Measurements from ENCODE around the gene MINDY3. TPM values are rescaled to one million over a fixed set of nuclear protein-coding genes. Genes with fewer than 3 reads are reported as not detected.

Gene MINDY3
- total and polyA plus RNA-seq, 2 experiments from 2014 or later = 14.5 to 20.4 TPM

DNA sequence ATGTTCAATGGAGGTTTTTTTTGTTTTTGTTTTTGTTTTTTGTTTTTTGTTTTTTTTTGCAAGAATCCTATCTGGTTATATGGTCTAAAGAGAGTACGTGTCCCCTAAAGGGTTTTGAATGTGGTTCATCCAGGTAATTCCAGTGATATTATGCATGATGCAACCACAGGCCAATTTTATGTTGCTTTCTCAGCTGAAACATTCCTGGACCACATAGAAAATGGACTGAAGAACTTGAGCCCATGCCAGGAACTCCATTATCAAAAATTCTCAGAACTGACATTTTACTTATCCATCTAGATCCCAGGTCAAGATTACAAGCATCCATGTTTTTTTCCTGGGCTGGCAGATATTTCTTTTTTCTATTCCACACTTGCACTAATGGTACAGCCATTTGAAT lies 11.5 kb upstream of the MINDY3 start:
- Histone ChIP-seq H3K27ac (no peak overlapping the region), H3K4me3 (no peak overlapping the region), H3K4me1 (ENCODE audit: low read depth) (no peaks in the 10 kb centered on the region), H3K36me3 (no peaks in the 10 kb centered on the region), H3K27me3 (peaks cover 49% of the 10 kb centered on the region), H3K9me3 (ENCODE audit: low read depth) (no peaks in the 10 kb centered on the region)
- DNase-seq (ENCODE audit: low read depth in 1 of 2, low spot score in 1 of 2) = no peak
- TF ChIP-seq, protein P1, sequence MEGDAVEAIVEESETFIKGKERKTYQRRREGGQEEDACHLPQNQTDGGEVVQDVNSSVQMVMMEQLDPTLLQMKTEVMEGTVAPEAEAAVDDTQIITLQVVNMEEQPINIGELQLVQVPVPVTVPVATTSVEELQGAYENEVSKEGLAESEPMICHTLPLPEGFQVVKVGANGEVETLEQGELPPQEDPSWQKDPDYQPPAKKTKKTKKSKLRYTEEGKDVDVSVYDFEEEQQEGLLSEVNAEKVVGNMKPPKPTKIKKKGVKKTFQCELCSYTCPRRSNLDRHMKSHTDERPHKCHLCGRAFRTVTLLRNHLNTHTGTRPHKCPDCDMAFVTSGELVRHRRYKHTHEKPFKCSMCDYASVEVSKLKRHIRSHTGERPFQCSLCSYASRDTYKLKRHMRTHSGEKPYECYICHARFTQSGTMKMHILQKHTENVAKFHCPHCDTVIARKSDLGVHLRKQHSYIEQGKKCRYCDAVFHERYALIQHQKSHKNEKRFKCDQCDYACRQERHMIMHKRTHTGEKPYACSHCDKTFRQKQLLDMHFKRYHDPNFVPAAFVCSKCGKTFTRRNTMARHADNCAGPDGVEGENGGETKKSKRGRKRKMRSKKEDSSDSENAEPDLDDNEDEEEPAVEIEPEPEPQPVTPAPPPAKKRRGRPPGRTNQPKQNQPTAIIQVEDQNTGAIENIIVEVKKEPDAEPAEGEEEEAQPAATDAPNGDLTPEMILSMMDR (IDR thresholded peaks at IDR 0.05; ENCODE audit: low read depth, low read length) = no peak

- TF ChIP-seq, protein P1 (IDR thresholded peaks at IDR 0.05; ENCODE audit: low read depth, low read length) = no peak
- H3K9me3 ChIP-seq (ENCODE audit: low read depth) = no peaks in the 10 kb centered on the region
- H3K27me3 ChIP-seq = peaks cover 68% of the 10 kb centered on the region
- no peaks in the 10 kb centered on the region for H3K4me1 ChIP-seq (ENCODE audit: low read depth)
- no peak for DNase-seq (ENCODE audit: low read depth in 1 of 2, low spot score in 1 of 2)
- H3K27ac ChIP-seq = no peak overlapping the region
- H3K4me3 ChIP-seq = no peak overlapping the region
- no peaks in the 10 kb centered on the region for H3K36me3 ChIP-seq
Observed at GRCh38 chr10:15869935-15870334, 9.6 kb upstream of the MINDY3 start.

DNA sequence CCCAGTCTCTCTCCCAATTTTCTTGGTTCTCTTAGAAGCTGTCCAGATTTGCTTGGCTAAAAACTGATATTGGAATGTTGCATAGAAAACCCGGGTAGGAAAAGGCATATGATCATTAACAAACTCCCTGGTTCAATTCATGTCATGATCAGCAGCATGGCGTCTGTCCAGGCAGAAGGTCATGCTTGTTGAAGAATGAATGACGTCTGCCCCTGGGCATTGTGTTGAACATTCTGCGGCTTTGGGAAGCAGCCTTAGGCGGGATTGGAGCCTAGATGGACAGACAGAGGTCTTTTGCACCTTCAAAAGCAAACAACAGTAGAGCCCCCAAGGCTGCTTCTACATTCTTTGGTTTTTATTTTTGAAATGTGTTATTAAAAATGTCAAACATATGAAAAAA lies 7.7 kb upstream of the MINDY3 start:
- Histone ChIP-seq H3K27me3 (peaks cover 87% of the 10 kb centered on the region), H3K4me3 (no peak overlapping the region), H3K4me1 (ENCODE audit: low read depth) (no peaks in the 10 kb centered on the region), H3K27ac (no peak overlapping the region), H3K36me3 (no peaks in the 10 kb centered on the region), H3K9me3 (ENCODE audit: low read depth) (no peaks in the 10 kb centered on the region)
- TF ChIP-seq, protein P1 (IDR thresholded peaks at IDR 0.05; ENCODE audit: low read depth, low read length) = no peak
- DNase-seq (ENCODE audit: low read depth in 1 of 2, low spot score in 1 of 2) = no peak

GRCh38 chr10:15865304-15865703 lies 5.0 kb upstream of the MINDY3 start:
- TF ChIP-seq, protein P1 (IDR thresholded peaks at IDR 0.05; ENCODE audit: low read depth, low read length) = no peak
- no peak overlapping the region for H3K4me3 ChIP-seq
- H3K27me3 ChIP-seq = peaks cover 87% of the 10 kb centered on the region

DNA sequence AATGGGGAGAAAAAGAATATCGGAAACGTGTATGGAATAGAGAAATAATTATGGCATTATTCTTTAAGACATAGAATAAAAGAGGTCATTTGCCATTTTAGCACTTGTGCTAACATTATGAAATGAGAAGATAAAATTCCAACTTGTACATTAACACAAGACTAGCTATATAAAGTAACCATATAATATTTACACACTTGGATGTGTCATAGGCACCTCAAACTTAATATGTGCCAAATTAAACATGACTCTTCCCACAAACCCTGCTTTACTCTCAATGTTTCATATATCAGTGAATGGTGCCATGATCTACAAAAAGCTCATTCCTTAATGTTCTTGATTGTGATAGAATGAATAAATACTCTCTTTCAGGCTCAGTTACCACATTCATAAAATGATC lies 4.1 kb upstream of the MINDY3 start:
- no peak overlapping the region for H3K4me3 ChIP-seq
- peaks cover 78% of the 10 kb centered on the region for H3K27me3 ChIP-seq
- no peaks in the 10 kb centered on the region for H3K9me3 ChIP-seq (ENCODE audit: low read depth)
- no peak for DNase-seq (ENCODE audit: low read depth in 1 of 2, low spot score in 1 of 2)
- no peaks in the 10 kb centered on the region for H3K36me3 ChIP-seq
- peaks cover 2% of the 10 kb centered on the region for H3K4me1 ChIP-seq (ENCODE audit: low read depth)
- H3K27ac ChIP-seq = no peak overlapping the region
- TF ChIP-seq, protein P1 (IDR thresholded peaks at IDR 0.05; ENCODE audit: low read depth, low read length) = no peak

More at GRCh38 chr10:15865304-15865703, 5.0 kb upstream of the MINDY3 start:
- DNase-seq (ENCODE audit: low read depth in 1 of 2, low spot score in 1 of 2) = no peak
- no peak overlapping the region for H3K27ac ChIP-seq
- H3K4me1 ChIP-seq (ENCODE audit: low read depth) = no peaks in the 10 kb centered on the region
- no peaks in the 10 kb centered on the region for H3K9me3 ChIP-seq (ENCODE audit: low read depth)
- H3K36me3 ChIP-seq = no peaks in the 10 kb centered on the region

DNA sequence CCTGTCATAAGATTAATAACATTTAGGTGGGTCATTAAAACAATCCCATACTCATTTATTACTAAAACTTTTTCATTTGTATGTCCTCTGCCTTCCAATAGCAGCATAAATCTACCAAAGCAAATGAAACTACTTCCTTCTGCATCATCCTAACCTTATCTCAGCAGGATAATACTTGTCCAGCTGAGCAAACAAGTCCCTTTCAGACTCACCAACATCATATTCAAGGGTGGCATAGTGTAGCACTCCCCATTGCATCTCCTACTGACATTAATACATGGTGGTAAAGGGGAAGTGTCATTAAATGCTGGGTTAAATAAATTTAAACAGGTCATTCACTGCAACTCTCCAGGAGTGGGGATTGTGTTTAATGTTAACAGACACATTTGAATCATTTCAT lies 3.4 kb upstream of the MINDY3 start:
- peaks cover 7% of the 10 kb centered on the region for H3K4me1 ChIP-seq (ENCODE audit: low read depth)
- H3K27me3 ChIP-seq = peaks cover 72% of the 10 kb centered on the region
- H3K4me3 ChIP-seq = no peak overlapping the region
- TF ChIP-seq, protein P1 (IDR thresholded peaks at IDR 0.05; ENCODE audit: low read depth, low read length) = no peak
- no peak for DNase-seq (ENCODE audit: low read depth in 1 of 2, low spot score in 1 of 2)
- no peak overlapping the region for H3K27ac ChIP-seq
- no peaks in the 10 kb centered on the region for H3K36me3 ChIP-seq
- no peaks in the 10 kb centered on the region for H3K9me3 ChIP-seq (ENCODE audit: low read depth)

Measured in cardiac muscle cell (in vitro differentiated cells and primary cell).